Activated CD4-positive, CD25-positive, alpha-beta regulatory T cell treated with anti-CD3 and anti-CD28 coated beads, Interleukin-2, amount 50 U/mL, for 16 hours (primary cell): ENCODE measurements around the gene BMP2K.

ENCODE experiments used
- DNase-seq: peaks from one replicate; pipeline ENCODE4 v3.0.0-alpha.2; 2020; ENCODE audit warnings: low read depth, low spot score

The BMP2K gene

DNA sequence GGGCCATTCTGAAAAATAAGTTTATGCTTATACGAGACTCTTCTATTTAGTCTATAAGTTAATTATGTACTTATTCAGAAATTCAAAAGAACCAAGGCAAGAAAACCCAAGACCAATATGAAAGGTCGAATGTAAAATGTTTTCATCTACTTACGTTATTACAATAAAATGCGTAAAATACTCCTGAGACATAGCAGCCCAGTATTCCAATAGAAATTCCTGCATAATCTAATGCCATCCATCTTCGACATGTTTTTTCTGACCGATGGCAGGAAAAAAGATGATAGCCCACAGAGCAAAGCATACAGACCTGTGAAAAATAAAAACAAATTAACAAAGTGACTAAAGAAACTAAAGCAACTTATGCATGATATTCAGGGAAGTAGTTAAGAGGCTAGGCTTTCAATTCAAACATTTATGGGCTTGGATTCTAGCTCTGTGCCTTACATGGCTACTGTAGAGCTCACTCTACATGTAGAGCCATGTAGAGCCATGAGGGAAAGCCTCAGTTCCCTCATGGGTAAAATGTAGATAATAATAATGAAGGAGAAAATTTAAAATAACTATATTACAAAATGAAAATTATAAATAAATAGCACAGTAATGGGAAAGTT lies 154.0 kb downstream of the BMP2K start:
- DNase-seq = no peak

DNA sequence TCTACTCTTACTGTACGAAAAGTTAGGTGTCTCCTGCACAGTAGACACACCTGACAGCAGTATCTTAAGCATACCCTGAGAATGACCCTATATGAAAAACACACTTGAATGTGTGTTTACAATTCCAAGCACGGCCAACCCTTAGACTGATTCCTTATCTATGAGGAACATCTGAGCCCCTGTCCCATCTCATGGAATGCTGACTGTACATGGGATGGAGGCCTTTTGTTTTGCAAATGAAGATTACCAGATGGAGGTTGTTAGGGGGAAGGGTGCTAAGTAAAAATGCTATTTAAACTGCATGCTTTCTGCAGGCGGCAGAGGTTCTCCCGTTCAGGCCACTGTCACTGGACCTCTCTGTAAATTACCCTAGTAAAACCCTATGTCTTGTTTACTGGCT lies 160.8 kb downstream of the BMP2K start:
- DNase-seq = no peak

DNA sequence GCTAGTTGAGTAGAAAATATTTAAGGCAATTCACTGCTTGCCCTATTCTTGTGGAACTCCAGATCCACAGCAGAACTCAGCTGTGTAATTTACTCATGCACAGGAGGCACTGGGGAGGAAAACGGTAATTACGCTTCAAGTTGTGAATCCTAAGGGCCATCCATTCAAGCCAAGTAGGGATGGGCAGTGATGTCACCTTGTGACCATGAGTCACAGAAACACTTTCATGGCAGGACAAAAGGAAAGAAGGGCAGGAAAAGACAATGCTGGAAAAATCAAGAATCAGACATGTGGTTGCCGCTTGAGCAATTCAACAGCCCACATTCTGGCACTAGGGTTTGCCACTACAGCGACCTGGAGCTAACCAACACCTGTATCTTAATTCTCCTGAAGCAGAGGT lies 161.7 kb downstream of the BMP2K start:
- DNase-seq = no peak

DNA sequence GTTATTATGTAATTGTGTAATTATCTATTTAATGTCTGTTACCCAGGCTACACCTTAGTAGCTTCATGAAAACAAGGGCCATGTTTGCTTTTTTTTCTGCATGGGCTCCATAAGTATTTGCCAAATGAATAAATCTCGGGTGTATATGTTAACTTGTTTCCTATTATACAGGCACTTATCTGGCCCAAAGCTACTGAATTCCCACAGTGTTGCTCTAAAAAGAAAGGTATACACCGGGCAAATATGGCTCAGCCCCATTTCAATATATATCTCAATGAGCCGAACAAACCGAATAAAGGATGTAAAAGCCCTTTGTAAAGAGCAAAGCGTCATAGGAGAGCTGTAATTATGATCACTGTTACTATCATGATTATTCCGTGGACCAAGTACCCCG lies 162.3 kb downstream of the BMP2K start:
- DNase-seq = no peak

DNA sequence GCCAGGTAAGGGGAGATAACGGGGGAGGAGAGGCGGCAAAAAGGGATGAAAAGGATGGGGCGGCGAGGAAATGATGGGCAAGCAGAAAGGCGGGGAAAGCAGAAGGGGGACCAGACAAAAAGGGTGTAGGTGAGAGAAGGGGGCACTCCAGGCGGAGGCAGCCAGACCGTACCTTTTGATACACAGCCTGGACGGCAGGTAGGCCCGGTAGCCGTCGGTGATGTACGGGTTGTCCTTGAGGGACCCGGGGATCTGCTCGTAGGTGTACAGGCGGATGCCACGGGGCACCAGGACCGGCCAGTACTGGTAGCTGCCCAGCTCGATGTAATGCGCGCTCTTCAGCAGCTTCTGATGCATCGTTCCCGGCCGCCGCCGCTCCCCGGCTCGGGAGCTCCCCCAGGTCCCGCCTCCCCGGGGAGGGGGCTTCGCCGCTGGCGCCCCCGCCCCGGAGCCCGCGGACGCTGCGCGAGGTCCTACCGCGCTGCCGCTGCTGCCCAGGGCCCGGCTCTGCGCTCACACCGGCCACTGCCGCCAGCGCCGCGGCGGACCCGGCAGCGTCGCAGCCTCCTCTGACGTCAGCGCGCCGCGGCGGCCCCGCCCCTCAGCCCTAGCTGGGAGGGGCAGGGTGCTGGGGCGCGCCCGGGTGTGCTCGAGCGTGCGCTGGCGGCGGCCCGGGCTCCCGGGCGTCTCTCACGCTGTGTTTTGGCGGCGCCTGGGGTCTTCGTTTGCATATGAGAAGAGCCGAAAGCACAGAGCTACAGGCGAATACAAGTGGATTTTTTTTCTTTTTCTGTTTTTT lies 162.9 kb downstream of the BMP2K start, which contains the start of gene PAQR3:
PAQR3 (minus strand) TSS at position 571 of the 799 bp plus-strand sequence; CDS start at position 357, 214 bp downstream.
- peak; percentile 70 for DNase-seq

DNA sequence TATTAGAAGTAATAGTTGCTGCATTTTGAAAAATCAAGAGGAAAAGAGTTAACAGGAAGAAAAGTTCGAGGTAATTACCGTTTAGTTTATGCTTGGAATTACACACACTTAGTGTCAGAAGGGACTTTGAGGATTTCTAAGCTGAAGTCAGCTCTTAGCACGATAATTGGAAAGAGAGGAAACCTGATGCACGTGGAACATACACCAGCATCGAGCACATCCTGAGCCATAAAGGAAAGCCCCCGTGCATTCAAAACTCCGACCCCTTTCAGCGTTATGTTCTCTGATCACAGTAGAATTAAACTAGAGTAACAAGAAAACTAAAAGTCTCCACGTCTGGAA lies 163.5 kb downstream of the BMP2K start:
- DNase-seq = no peak

DNA sequence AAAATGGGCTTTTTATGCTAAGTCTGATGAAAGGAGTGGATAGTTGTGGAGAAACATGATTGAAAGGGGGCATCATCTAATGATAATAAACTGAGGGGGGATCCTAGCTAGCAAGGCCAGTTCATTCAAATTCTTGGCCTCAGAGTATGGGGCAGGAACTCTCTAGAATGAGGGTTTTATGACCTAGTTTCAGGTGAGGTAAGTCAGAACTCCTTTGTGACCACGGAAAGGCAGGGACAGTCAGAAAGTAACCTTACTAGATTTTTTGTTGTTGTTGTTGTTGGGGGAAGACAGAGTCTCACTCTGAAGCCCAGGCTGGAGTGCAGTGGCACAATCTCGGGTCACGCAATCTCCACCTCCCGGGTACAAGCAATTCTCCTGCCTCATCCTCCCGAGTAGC lies 164.6 kb downstream of the BMP2K start:
- no peak for DNase-seq

DNA sequence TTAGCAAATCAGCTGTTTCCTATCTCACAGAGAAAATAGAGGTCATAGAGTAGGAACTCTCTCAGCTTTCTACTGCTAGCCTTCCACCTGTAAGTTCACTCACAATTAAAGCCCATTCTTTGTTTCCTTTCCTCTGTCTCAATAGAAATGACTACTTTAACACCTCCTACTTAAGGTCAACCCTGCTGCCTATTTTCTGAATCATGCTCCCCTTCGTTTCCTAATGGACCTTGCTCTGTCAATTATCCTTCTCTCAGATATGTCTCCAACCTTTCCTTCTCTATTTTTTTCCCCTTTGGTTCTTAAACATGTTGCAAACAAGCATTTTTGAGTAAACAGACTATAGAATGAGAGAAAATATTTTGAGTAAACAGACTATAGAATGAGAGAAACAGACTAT lies 168.2 kb downstream of the BMP2K start:
- no peak for DNase-seq

DNA sequence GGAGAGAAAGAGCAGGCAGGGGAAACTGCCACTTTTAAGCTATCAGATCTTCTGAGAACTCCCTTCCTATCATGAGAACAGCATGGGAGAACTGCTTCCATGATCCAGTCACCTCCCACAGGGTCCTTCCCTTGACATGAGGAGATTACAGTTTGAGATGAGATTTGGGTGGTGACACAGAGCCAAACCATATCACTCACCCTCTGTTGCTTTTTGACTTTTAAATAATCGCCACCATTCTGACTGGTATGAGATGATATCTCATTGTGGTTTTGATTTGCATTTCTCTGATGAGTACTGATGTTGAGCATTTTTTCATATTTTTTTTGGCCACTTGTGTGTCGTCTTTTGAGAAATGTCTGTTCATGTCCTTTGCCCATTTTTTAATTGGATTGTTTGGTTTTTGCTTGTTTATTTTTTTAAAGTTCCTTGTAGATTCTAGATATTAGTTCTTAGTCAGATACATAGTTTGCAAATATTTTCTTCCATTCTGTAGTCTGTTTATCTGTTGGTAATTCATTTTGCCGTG lies 169.6 kb downstream of the BMP2K start:
- no peak for DNase-seq

DNA sequence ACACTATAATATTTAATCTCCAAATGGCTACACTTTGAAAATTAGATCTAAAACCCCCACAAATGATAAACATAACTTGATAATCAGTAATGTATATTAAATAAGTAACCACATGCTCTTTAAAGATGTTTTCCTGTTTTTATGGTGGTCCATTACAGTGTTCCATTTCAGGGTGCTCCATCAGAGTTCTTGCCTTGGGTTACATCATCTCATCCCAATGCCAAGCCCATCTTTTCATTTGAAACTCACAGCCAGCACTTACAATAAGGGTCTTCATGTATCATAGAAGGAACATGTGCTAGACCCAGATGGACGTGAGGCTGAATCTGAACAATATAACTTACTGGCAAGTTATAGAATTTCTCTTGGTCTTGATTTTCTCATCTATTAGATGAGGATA lies 173.6 kb downstream of the BMP2K start:
- no peak for DNase-seq

DNA sequence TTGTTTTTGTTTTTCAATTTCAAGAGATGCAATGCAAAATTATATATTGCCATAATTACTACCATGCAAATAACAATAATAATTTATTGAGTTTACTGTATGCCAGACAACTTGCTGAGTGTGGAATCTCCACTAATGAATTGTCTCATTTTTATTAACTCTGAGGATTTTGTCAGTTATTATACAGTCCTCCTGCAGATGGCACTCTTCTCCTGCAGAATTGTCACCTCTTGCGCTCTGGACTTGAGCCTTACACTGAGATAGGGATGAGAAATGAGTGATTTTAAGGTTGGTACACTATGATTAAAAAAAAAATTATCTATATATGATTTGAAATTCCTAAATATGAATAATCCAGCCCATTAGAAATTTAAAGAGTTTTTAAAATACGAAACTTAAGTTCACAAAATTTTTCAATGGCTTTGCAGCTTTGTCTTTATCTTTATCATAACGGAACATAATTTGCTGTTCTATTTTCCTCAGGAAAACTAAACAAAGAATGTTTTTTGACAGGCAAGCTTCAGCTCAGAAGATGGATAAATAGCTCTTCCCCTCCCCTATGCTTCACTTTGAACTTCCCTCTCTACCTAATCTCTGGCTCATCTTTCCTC lies 175.8 kb downstream of the BMP2K start:
- DNase-seq = no peak

DNA sequence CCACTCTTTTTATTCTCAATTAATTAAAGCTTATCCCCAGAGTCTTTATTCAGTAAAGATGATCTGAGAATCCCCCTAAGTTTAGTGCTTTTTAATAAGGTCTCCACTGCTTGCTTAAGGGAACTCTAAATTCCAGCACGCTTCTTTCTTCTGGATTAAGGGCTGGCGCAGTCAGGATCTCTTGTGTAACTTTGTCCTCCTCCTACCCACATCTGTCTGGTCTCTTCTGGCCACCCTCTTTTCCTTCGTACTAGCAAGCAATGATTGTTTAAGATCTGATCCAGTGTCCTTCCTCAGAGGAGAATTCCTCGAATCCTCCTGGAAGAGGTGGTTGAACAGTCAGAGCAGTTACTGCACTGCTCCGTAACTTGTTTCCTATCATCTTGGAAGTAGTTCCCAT lies 177.1 kb downstream of the BMP2K start:
- DNase-seq = no peak

DNA sequence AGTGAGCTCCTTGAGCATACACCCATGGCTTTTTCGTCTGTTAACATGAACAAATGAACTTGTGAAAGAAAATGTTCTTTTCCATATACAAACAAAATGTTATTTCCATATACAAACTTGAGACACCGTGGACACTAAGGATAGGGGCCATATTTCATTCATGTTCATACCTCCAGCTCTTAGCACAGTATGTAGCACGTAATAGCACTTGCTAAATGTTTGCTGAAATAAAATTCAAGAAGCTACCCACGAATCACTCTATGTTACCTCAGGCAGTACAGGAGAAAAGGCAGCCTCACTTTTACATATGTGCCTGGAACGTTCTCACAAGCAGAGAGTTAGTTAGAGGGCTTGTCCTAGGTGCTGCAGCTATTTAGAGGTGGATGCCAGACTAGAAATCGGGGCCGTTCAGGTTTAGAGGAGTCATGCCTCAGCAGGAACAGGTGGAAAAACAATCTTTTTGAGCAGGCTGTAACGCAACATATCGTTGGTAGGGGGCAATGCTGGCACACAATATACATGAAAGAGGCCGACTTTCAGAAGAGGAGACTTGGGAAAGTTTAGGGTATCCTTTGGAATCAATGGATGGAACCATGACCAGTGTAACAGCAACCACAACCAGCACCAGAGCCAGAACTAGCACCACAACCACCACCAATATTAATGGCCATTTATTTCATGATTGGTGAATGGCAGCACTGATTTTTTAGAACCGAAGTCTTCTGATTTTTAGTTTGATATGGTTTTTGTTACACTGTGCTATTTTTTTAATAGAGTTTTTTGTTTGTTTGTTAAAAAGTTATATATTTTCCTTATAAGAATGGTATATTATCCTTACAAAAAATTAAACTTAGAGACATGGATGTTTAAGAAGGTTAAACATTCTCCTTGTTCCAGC lies 177.9 kb downstream of the BMP2K start:
- DNase-seq = no peak

DNA sequence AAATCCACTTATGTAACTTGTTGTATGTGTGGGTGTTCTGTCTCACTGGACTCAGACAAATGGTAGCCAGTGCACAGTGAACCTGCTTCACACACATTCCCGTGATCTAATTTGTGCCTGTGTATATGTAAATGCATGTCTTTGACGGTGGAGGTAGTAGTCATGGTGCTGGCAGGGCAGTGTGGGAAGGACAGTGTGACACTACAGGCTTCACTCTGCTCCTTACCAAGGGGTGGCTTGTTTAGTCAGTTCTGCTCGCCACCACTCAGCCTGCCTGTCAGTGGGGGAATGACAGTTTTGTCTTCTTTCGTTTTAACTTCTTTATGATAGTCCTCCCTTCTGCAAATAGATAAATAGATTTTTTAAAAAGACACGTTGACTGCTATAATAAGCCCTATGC lies 180.8 kb downstream of the BMP2K start:
- no peak for DNase-seq

DNA sequence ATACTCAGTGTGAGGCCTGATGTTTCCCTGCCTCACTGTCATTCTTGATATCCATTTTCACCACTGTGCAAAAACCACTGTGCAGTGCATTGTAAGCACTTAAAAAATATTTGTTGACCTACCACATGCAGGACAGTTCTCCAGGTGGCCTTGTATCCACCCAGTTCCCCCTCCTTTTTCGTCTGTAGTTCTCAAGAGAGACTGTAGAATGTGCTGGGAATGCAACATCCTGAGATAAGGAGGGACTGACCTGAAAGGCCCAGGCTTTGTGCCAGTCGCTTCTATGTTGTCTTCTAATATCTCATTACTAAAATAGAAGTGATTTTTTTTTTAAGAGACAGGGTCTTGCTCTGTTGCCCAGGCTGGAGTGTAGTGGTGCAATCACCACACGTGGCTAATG lies 184.8 kb downstream of the BMP2K start:
- DNase-seq = no peak
